Neural cell (in vitro differentiated cells): ENCODE data around the gene OTUD7B. TPM values are rescaled to one million over a fixed set of nuclear protein-coding genes. Genes with fewer than 3 reads are reported as not detected.

Experiments
- H2AFZ ChIP-seq: fragments of 200-600, 300-800 bp; sonication (generic), shearing (Covaris generic); 2 replicates; pipeline ENCODE4 v1.6.0; 2014; ENCODE audit warnings: low read depth, mild to moderate bottlenecking, antibody characterized with exemption, low read length, moderate library complexity
- H3F3A ChIP-seq: fragments of 200-600 bp; shearing (Covaris generic); 2 replicates; pipeline ENCODE4 v1.6.1; 2016; ENCODE audit warnings: mild to moderate bottlenecking, moderate library complexity, mixed read lengths, antibody characterized with exemption, low read length; ENCODE audit not compliant: insufficient read depth, poor library complexity, severe bottlenecking
- H3K27ac ChIP-seq: fragments of 200-600, 300-800 bp; sonication (generic), shearing (Covaris generic); 2 replicates; pipeline ENCODE4 v1.5.1; 2014; ENCODE audit warnings: mild to moderate bottlenecking, low read length, moderate library complexity
- H3K27me3 ChIP-seq: fragments of 300-800, 200-600 bp; sonication (generic), shearing (Covaris generic); 2 replicates; pipeline ENCODE4 v1.6.0; 2014; ENCODE audit warnings: mild to moderate bottlenecking, low read depth, low read length, moderate library complexity; ENCODE audit not compliant: insufficient read depth
- H3K36me3 ChIP-seq: fragments of 300-800, 200-600 bp; sonication (generic), shearing (Covaris generic); 2 replicates; pipeline ENCODE4 v1.5.1; 2014; ENCODE audit warnings: mild to moderate bottlenecking, antibody characterized with exemption, low read length, moderate library complexity; ENCODE audit not compliant: insufficient read depth
- H3K4me2 ChIP-seq: fragments of 300-800, 200-600 bp; sonication (generic), shearing (Covaris generic); 2 replicates; pipeline ENCODE4 v1.6.0; 2014; ENCODE audit warnings: mild to moderate bottlenecking, low read length
- H3K4me3 ChIP-seq: fragments of 300-800, 200-600 bp; sonication (generic), shearing (Covaris generic); 2 replicates; pipeline ENCODE4 v1.5.1; 2014; ENCODE audit warnings: mild to moderate bottlenecking, low read length, moderate library complexity
- H3K79me2 ChIP-seq: fragments of 200-600 bp; shearing (Covaris generic); replicated peaks from 2 replicates; pipeline ENCODE4 v1.6.0; 2014; ENCODE audit warnings: mild to moderate bottlenecking, low read length, moderate library complexity; ENCODE audit not compliant: insufficient read depth
- H3K9ac ChIP-seq: fragments of 300-800, 200-600 bp; sonication (generic), shearing (Covaris generic); 2 replicates; pipeline ENCODE4 v1.6.1; 2016; ENCODE audit warnings: mild to moderate bottlenecking, low read length, mixed read lengths
- H3K9me2 ChIP-seq: fragments of 200-600 bp; shearing (Covaris generic); 2 replicates; pipeline ENCODE4 v1.6.1; 2016; ENCODE audit warnings: mild to moderate bottlenecking, low read length, mixed read lengths; ENCODE audit not compliant: insufficient read depth
- H3K9me3 ChIP-seq: fragments of 200-600, 300-800 bp; sonication (generic), shearing (Covaris generic); 2 replicates; pipeline ENCODE4 v1.6.1; 2016; ENCODE audit warnings: mild to moderate bottlenecking, mixed run types, low read length, moderate library complexity, mixed read lengths
- H4K20me1 ChIP-seq: fragments of 200-600 bp; shearing (Covaris generic); 2 replicates; pipeline ENCODE4 v1.6.1; 2016; ENCODE audit warnings: mild to moderate bottlenecking, mixed run types; ENCODE audit not compliant: insufficient read depth
- EP300 ChIP-seq: fragments of 450-650 bp; conservative IDR thresholded peaks from 2 replicates; pipeline ENCODE4 v1.6.1; 2014; ENCODE audit warnings: antibody characterized with exemption, mild to moderate bottlenecking, moderate library complexity; ENCODE audit not compliant: poor library complexity, severe bottlenecking
- EZH2 ChIP-seq: fragments of 200-600, 300-800 bp; shearing (Covaris generic), sonication (generic); IDR thresholded peaks from 2 replicates; pipeline ENCODE4 v1.6.1; 2014; ENCODE audit warnings: antibody characterized with exemption, low read length, borderline replicate concordance, mild to moderate bottlenecking; ENCODE audit not compliant: insufficient read depth, poor library complexity, severe bottlenecking
- MXI1 ChIP-seq: fragments of 450-650 bp; conservative IDR thresholded peaks from 2 replicates; pipeline ENCODE4 v1.6.1; 2014; ENCODE audit warnings: antibody characterized with exemption, mild to moderate bottlenecking; ENCODE audit not compliant: poor library complexity, severe bottlenecking
- POLR2AphosphoS5 ChIP-seq: IDR thresholded peaks from 2 replicates; pipeline ENCODE4 v1.6.1; 2012
- RAD21 ChIP-seq: fragments of 450-650 bp; conservative IDR thresholded peaks from 2 replicates; pipeline ENCODE4 v1.6.1; 2014; ENCODE audit warnings: antibody characterized with exemption, mild to moderate bottlenecking, moderate library complexity
- SMC3 ChIP-seq: fragments of 450-650 bp; conservative IDR thresholded peaks from 2 replicates; pipeline ENCODE4 v1.6.1; 2014; ENCODE audit warnings: antibody characterized with exemption, mild to moderate bottlenecking, moderate library complexity; ENCODE audit not compliant: poor library complexity
- TAF1 ChIP-seq: IDR thresholded peaks from 2 replicates; pipeline ENCODE4 v1.6.1; 2012; ENCODE audit warnings: low read depth
- polyA plus RNA-seq: library from polyadenylated mRNA; depleted of rRNA; stranded (reverse); fragments of >200 nt; gene quantifications from 2 replicates; pipeline ENCODE4 v1.2.3, GENCODE V29; 2014
- TF ChIP-seq, protein P1 (sequence below): fragments of 450-650 bp; IDR thresholded peaks from 2 replicates; pipeline ENCODE4 v1.5.1; 2014; ENCODE audit warnings: antibody characterized with exemption, mild to moderate bottlenecking, moderate library complexity; ENCODE audit not compliant: poor library complexity, severe bottlenecking
- TF ChIP-seq, protein P2 (sequence below): IDR thresholded peaks from 2 replicates; pipeline ENCODE4 v1.6.1; 2012; ENCODE audit warnings: borderline replicate concordance

The OTUD7B gene
- polyA plus RNA-seq, 1 donor from 2014 or later: 2.1 TPM

DNA sequence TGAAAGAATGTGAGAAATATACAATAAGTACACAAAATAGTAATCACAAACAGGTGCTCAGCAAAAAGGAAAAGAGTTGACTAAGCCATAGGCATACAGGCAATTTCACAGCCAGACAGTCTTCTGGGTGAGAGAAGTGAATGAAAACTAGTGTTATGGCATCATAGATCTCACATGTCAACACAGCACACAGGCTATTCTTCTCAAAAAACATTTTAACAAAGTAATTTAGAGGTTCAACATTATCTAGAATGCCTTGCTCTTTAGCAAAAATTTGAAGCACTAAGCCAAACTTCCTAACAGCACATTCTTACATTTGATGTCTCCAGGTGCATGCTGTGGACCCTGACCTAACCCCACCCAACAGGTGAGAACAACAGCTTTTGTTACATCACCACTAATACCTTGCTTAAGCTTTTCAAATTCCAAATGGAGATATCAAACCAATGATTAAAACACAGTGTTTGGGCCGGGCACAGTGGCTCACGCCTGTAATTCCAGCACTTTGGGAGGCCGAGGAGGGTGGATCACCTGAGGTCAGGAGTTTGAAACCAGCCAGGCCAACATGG, 30.5 kb downstream of the OTUD7B start:
- Histone ChIP-seq H3K9ac (no peak overlapping the region), H3K9me2 (no peaks in the 10 kb centered on the region), H3K9me3 (no peaks in the 10 kb centered on the region), H2AFZ (no peak overlapping the region), H3F3A (no peaks in the 10 kb centered on the region), H3K4me2 (no peak overlapping the region), H4K20me1 (no peaks in the 10 kb centered on the region), H3K79me2 (no peaks in the 10 kb centered on the region), H3K27me3 (no peaks in the 10 kb centered on the region), H3K36me3 (no peaks in the 10 kb centered on the region), H3K27ac (no peak overlapping the region), H3K4me3 (no peak overlapping the region)
- TF ChIP-seq EP300: no peak
- TF ChIP-seq EZH2: no peak
- no peak for TF ChIP-seq RAD21
- TF ChIP-seq, protein P1, sequence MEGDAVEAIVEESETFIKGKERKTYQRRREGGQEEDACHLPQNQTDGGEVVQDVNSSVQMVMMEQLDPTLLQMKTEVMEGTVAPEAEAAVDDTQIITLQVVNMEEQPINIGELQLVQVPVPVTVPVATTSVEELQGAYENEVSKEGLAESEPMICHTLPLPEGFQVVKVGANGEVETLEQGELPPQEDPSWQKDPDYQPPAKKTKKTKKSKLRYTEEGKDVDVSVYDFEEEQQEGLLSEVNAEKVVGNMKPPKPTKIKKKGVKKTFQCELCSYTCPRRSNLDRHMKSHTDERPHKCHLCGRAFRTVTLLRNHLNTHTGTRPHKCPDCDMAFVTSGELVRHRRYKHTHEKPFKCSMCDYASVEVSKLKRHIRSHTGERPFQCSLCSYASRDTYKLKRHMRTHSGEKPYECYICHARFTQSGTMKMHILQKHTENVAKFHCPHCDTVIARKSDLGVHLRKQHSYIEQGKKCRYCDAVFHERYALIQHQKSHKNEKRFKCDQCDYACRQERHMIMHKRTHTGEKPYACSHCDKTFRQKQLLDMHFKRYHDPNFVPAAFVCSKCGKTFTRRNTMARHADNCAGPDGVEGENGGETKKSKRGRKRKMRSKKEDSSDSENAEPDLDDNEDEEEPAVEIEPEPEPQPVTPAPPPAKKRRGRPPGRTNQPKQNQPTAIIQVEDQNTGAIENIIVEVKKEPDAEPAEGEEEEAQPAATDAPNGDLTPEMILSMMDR: no peak

DNA sequence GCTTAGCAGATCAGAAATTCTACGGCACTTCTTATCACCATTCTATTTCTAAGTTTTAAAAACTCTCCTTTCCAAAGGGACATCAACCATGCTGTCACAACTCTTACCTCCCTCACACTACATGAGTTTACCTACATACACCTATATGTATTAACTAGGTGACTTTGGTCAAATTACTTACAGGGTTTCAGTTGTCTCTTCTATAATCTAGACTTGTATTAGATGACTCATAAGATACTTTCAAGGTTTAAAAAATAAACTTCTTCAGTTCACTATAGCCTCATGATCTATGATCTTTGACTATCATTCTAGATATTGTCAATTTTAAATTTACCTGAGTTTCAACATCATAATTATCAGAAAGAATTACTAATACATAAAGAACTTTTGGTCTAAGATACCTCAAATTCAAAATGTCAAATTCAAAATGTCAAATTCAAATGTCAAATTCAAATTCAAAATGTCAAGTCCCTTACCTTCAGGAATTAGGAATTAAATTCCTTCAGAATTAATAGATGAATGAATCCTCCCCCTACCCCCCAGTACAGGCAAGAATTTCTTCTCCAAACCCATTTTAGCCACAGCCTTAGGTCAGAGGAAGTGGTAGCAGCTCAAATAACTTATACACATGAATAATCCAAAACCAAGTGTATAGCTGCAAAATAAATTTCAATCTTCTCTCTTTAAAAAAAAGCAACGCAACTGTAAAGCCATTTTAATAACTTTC, 31.1 kb downstream of the OTUD7B start:
- Histone ChIP-seq H4K20me1 (no peaks in the 10 kb centered on the region), H3K79me2 (no peaks in the 10 kb centered on the region), H3K27ac (no peak overlapping the region), H3K9me3 (no peaks in the 10 kb centered on the region), H3K4me2 (no peak overlapping the region), H3K4me3 (no peak overlapping the region), H3K9ac (no peak overlapping the region), H3F3A (no peaks in the 10 kb centered on the region), H3K36me3 (no peaks in the 10 kb centered on the region), H3K27me3 (no peaks in the 10 kb centered on the region), H3K9me2 (no peaks in the 10 kb centered on the region), H2AFZ (no peak overlapping the region)
- TF ChIP-seq, protein P1: no peak
- TF ChIP-seq RAD21 (no peak), EZH2 (no peak), POLR2AphosphoS5 (no peak), EP300 (no peak), SMC3 (no peak), TAF1 (no peak), MXI1 (no peak)
- TF ChIP-seq, protein P2, sequence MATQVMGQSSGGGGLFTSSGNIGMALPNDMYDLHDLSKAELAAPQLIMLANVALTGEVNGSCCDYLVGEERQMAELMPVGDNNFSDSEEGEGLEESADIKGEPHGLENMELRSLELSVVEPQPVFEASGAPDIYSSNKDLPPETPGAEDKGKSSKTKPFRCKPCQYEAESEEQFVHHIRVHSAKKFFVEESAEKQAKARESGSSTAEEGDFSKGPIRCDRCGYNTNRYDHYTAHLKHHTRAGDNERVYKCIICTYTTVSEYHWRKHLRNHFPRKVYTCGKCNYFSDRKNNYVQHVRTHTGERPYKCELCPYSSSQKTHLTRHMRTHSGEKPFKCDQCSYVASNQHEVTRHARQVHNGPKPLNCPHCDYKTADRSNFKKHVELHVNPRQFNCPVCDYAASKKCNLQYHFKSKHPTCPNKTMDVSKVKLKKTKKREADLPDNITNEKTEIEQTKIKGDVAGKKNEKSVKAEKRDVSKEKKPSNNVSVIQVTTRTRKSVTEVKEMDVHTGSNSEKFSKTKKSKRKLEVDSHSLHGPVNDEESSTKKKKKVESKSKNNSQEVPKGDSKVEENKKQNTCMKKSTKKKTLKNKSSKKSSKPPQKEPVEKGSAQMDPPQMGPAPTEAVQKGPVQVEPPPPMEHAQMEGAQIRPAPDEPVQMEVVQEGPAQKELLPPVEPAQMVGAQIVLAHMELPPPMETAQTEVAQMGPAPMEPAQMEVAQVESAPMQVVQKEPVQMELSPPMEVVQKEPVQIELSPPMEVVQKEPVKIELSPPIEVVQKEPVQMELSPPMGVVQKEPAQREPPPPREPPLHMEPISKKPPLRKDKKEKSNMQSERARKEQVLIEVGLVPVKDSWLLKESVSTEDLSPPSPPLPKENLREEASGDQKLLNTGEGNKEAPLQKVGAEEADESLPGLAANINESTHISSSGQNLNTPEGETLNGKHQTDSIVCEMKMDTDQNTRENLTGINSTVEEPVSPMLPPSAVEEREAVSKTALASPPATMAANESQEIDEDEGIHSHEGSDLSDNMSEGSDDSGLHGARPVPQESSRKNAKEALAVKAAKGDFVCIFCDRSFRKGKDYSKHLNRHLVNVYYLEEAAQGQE: no peak
